Measurements from ENCODE around the gene TMEM147.

GRCh38 chr19:35565016-35565856 is 19.8 kb downstream of the TMEM147 start:
- TF ChIP-seq MXI1 (IDR thresholded peaks at IDR 0.05; ENCODE audit: borderline replicate concordance, low read depth, low read length) (no peak), SMC3 (IDR thresholded peaks at IDR 0.05; ENCODE audit: low read depth, low read length) (no peak), CTCF (conservative IDR thresholded peaks at IDR 0.05; ENCODE audit: low read depth, low read length) (no peak), CEBPB (IDR thresholded peaks at IDR 0.05; ENCODE audit: low read depth, low read length) (no peak), POLR2A (IDR thresholded peaks at IDR 0.05; ENCODE audit: low read depth, low read length) (no peak), RAD21 (IDR thresholded peaks at IDR 0.05; ENCODE audit: low read length) (no peak), MAFK (IDR thresholded peaks at IDR 0.05; ENCODE audit: low read depth, low read length) (no peak), MAZ (IDR thresholded peaks at IDR 0.05; ENCODE audit: borderline replicate concordance, low read depth, low read length) (no peak)
